NCI-H82 (cell line): Measurements from ENCODE around the gene SETBP1.

Experiments used
- DNase-seq: peaks from one replicate; lab custom pipeline; 2025; lab: John Stamatoyannopoulos, UW

The SETBP1 gene

GRCh38 chr18:45024357-45025088 is 343.8 kb downstream of the SETBP1 start:
- DNase-seq: peak; percentile 44

DNA sequence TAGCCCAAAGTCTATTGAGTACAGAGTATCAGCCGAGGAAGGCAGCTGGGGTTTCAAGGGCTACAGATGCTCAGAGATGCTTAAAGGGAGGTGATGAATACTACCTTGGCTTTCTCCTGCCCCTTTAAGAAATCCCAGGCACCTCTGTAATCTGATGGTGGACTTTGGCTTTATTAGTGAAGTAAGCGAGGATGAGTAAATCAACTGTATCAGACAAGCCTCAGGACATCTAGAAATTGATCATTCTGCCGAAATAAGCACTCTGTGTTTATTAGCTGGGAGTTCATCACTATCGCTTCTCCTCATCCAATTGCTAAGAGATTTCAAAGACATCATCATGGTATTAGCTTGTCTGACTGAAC is 344.4 kb downstream of the SETBP1 start:
- DNase-seq: no peak

DNA sequence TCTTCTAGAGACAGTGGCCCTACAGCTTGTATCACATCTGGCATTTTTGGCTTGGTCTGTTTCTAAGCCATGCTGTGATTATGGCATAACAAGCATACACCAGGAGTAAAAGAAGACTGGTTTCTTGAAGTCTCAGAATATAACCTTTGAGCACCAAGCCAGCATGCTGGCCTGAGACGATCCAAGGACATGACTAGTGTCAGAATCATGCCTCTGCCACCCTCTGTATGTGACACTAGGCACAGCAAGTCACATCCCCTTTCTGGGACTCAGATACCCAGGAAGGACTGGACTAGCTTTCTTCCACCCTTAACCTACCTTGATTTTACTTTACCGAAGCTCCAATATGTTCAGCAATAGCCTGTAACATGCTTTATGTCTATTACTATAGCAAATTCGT is 345.5 kb downstream of the SETBP1 start:
- DNase-seq: no peak

DNA sequence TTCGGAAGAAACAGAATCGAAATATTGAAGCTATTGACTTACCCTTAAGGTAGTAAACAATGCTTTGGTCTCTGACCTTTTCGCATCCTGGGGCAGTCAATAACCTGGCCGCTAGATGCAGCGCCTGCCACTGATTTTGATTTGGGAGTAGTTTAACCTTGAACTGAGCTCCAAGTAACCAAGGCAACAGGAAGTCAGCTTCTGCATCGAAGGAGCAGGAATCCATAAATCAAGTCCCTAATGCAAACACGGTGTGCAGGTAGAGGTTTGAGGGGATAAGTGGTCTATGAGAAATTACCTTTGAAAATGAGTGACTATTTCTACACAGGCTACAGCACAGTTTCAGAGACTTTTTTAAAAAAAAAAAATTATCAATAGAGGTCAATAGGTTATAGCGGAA is 353.5 kb downstream of the SETBP1 start:
- no peak for DNase-seq

- no peak for DNase-seq
These were observed 356.9 kb downstream of the SETBP1 start for GRCh38 chr18:45037618-45038017.

- DNase-seq: no peak
These were observed 358.7 kb downstream of the SETBP1 start for GRCh38 chr18:45039376-45039775.

DNA sequence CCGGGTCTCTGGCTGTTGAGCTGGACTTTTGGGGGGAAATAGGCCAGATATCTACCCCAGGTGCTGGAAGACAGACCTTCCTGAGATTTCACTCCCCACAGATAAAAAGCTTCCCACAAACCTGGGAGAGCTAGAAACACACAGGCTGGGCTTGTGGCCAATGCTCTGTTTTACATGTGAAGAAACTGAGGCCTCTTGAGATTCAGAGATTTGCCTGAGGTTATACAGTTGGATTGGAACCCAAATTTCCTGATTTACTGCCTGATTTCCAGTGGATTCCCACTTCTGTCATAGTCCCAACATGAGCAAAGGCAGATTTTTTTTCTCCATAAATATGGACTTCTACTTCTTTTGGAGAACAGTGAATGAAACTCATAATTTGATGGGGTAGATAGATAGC is 360.2 kb downstream of the SETBP1 start:
- no peak for DNase-seq

DNA sequence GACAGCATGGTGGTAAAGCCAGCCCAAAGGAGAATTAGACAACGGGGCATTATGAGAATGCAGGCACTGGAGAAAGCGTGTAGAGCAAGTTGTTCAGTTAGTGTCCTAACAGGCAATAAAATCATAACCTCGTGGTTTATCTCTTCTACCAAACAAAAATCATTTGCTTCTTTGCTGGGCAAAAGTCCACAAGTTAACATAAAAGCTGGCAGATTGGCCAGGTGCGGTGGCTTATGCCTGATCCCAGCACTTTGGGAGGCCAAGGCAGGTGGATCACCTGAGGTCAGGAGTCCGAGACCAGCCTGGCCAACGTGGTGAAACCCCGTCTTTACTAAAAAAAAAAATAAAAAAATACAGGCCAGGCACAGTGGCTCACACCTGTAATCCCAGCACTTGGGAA is 364.1 kb downstream of the SETBP1 start:
- no peak for DNase-seq

GRCh38 chr18:45046228-45046627 is 365.5 kb downstream of the SETBP1 start:
- peak; percentile 5 for DNase-seq

DNA sequence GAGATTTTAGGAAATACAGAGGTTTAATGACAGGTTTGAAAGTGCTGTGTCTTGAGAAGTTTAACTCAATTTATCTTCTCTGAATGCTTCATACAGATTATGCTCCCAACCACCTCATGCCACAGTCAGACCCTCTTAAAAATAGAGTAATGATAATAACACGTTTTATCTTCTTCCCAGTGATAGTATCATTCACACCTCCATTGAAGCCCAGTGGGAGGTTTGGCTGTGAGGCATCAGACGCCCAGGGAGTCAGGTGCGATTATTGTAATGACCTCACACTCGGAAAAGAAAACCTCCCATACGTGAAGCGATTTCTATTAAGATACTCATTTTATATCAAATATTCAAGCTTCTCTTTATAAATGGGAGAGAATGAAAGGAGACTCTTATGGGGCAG is 366.3 kb downstream of the SETBP1 start:
- DNase-seq: no peak

- DNase-seq: no peak
These were observed 369.1 kb downstream of the SETBP1 start for GRCh38 chr18:45049578-45050319.

- no peak for DNase-seq
These were observed 370.3 kb downstream of the SETBP1 start for GRCh38 chr18:45050712-45051601.

- no peak for DNase-seq
These were observed 373.9 kb downstream of the SETBP1 start for GRCh38 chr18:45054636-45055035.

DNA sequence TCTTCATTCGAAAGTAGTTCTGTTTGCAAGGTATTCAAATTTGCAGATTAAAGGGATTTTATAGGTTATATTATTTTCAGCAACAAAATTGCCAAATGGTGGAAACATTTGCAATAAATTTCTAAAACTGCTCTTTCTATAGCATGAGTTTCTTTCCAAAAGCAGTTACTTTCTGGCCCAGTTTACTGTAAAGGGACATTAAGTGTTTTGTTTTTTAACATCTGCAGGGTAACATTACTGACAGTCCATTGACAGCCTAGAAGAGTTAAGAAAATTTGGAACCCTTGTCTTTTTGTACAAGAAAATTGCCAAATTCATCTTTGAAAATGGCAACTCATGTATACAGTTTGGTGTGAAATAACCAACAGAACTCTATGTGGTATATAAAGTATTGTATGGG is 375.1 kb downstream of the SETBP1 start:
- DNase-seq: no peak

GRCh38 chr18:45056926-45057325 is 376.2 kb downstream of the SETBP1 start:
- no peak for DNase-seq

DNA sequence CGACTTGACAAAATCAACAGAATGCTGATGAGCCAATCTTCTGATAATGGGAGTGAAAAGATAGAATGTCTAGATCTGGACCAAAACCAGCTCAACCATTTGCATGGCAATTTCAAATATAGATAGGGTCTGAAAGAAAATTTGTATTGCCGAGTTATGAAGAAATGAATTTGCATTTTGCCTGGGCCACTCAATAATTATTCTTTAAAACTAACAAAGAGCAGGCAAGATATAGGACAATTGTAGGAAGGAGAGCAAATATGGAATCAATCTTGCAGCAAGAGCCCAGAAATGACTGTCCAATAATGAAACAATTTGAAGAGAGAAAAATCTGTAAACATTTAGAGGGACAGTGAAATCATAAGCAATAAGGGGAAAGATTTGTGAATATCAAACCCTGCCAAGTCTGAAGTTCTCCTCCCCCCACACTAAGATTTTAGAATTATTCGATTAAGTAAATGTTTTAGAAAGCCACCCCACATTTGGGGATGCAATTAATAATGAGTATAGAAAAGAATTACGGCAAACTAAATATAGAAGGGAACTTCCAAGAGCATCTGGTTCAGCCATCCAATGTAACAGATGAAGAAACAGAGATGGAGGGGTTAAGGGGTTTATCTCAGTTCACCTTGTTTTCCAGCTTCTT is 377.4 kb downstream of the SETBP1 start:
- DNase-seq: no peak

- no peak for DNase-seq
These were observed 379.0 kb downstream of the SETBP1 start for GRCh38 chr18:45059695-45060094.

DNA sequence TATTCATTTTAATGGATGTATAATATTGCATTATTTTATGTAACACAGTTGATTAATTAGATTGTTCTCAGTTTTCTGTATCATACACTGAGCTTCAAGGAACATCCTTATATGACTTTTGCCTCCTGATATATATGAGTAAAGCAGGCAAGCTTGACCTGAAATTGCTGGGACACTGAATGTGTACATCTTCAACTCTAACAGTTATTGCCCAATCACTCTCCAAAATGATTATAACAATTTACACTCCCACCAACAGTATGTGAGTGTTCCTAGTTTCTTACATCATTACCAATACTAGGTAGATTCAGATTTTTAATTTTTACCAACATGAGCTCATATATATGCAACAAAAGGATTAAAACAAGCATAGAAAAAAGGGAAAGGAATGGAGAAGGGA is 379.4 kb downstream of the SETBP1 start:
- no peak for DNase-seq

GRCh38 chr18:45061359-45061758 is 380.7 kb downstream of the SETBP1 start:
- no peak for DNase-seq

DNA sequence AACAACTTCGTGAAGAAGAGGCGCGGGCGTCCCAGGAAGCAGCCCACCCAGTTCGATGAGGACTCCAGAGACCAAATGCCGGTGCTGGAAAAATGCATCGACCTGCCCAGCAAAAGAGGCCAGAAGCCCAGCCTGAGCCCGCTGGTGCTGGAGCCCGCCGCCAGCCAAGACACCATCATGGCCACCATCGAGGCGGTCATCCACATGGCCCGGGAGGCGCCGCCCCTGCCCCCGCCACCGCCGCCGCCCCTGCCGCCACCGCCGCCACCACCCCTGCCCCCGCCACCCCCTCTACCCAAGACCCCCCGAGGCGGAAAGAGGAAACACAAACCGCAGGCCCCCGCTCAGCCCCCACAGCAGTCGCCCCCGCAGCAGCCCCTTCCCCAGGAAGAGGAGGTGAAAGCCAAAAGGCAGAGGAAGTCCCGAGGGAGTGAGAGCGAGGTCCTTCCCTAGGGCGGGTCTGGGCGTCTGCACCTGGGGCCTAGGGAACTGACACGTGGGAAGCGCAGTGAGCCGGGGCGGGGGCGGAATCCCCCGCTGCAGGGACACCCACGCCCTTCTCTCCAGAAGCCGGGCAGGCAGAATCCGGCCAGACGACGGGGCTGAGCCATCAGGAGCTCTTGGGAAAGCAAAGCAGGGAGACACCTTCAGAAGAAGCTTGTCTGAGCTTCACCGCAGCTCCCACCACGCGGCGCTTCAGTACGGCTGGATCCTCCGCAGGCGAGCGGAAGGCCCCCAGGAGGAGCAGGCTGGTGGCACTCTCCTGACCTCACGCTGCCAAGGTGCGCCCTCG is 382.8 kb downstream of the SETBP1 start:
- DNase-seq: no peak

DNA sequence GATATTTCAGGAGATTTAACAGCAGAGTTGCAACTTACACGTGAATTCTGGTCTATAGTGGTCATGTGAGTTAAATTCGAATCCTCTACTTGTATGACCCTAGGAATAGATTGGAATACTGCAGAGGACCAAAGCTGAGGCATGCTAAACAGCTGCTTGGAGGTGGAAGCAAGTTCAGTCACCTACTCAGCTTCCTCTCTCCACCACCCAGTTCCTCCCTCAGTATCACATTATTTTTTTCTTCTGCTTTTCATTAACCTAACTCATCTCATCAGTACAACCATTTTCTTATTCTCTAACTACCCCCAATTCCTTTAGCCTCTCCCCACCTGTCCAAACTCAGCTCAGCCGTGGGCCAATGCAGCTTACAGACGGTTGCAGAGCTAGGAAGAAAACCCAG is 385.5 kb downstream of the SETBP1 start:
- DNase-seq: no peak
